AG09309 (cell line): ENCODE results near the gene SLC22A23.

Experiments
- DNase-seq: peaks from one replicate; pipeline ENCODE4 v3.0.0-alpha.2; 2010; ENCODE audit warnings: low read depth
- H3K4me3 ChIP-seq: 2 replicates; pipeline ENCODE4 v1.5.1; 2011; ENCODE audit warnings: mild to moderate bottlenecking, low read depth, low read length, moderate library complexity; ENCODE audit not compliant: control insufficient read depth
- CTCF ChIP-seq: IDR thresholded peaks from 2 replicates; pipeline ENCODE4 v1.5.1; 2011; ENCODE audit warnings: mild to moderate bottlenecking, low read depth, low read length, inconsistent platforms; ENCODE audit not compliant: insufficient read depth, control insufficient read depth; ENCODE audit errors: missing control alignments

The SLC22A23 gene

GRCh38 chr6:3480009-3480408 lies 23.2 kb upstream of the SLC22A23 start:
- DNase-seq = no peak
- no peak for TF ChIP-seq CTCF
- no peak overlapping the region for H3K4me3 ChIP-seq

GRCh38 chr6:3473773-3474172 lies 16.9 kb upstream of the SLC22A23 start:
- no peak for TF ChIP-seq CTCF

GRCh38 chr6:3471711-3472110 lies 14.9 kb upstream of the SLC22A23 start:
- H3K4me3 ChIP-seq = no peak overlapping the region
- TF ChIP-seq CTCF = no peak
- no peak for DNase-seq

More at GRCh38 chr6:3473773-3474172, 16.9 kb upstream of the SLC22A23 start:
- DNase-seq = no peak
- H3K4me3 ChIP-seq = no peak overlapping the region

GRCh38 chr6:3471286-3471685 lies 14.4 kb upstream of the SLC22A23 start:
- TF ChIP-seq CTCF = no peak
- H3K4me3 ChIP-seq = no peak overlapping the region
- no peak for DNase-seq

- no peak overlapping the region for H3K4me3 ChIP-seq
- no peak for TF ChIP-seq CTCF
- no peak for DNase-seq
Measured at GRCh38 chr6:3468585-3468984, 11.7 kb upstream of the SLC22A23 start.

- TF ChIP-seq CTCF = no peak
- H3K4me3 ChIP-seq = no peak overlapping the region
- no peak for DNase-seq
Measured at GRCh38 chr6:3467996-3468395, 11.1 kb upstream of the SLC22A23 start.
